NK-92 (cell line): ENCODE measurements around the gene TNPO1.

ENCODE experiments used
- DNase-seq: peaks from one replicate; lab custom pipeline; 2025; ENCODE audit not compliant: unreplicated experiment; lab: John Stamatoyannopoulos, UW

Gene TNPO1

DNA sequence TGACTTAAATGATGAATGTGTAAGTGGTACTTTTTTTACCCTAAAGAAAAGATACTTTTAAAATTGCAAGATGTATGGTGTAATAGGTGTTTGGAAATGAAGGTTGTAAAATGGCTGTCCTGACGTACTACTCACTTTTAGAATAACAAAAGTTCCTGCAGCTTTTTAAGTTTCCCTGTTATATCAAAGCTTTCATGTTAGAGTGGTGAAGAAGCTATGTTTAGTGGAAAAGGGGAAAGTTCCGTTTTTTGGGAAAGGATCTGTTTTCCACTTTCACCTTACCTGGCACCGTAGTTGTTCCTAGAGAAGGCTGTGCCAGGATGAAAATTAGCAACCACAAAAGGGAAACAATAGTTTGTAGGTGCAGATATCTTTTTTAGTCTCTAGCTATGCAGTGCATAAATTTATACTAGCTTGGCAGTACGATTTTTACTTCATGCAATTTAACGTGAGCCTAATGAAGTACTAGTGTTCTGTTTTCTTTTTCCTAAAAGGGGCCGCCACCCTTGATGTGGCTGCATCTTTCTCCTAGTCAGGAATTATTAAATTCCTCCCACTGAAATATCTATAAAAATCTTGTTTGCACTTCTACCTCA lies 1.3 kb downstream of the TNPO1 start:
- no peak for DNase-seq

DNA sequence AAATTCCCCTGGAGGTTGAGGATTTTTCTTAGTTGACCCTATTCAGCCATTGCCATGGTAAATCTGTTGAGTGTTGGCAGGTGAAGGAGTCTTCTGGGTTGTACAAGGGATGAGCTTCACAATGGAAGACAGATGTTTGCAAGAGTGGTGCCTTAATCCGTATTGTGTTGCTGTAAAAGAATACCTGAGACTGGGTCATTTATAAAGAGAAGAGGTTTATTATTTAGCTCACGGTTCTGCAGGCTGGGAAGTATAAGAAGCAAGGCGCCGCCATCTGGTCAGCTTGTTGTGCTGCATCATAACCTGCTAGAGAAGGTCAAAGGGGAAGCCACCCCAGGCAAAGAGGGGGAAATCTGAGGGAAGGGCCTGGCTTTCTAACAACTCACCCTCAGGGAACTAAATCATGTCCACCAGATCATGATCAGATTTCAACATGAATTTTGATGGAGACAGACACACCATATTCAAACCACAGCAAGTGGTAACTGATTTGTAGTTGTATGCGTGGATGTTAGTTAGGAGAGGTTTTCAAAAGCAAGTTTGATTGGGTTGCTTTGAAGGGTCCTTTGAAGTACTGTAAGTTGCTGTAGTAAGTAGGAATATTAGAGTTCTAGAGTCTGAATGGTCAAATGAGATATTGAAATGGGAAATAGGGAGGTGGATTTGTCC lies 2.5 kb downstream of the TNPO1 start:
- DNase-seq = no peak

DNA sequence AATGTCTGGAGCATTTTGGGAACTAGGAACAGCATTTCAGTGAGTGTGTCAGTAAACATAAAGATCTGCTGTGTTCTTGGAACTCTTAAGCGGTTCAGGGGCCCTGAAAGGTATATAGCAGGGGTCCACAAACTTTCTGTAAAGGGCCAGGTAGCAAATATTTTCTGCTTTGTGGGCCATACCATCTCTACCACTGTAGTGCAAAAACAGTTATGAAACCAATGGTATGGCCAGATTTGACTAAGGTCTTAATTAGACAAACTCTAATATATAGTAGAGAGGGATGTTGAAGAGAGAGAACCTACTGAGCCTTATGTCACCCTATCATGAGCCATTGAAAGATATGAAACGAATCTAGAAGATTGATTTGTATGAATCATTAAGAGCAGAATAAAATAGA lies 5.3 kb downstream of the TNPO1 start:
- DNase-seq = no peak

DNA sequence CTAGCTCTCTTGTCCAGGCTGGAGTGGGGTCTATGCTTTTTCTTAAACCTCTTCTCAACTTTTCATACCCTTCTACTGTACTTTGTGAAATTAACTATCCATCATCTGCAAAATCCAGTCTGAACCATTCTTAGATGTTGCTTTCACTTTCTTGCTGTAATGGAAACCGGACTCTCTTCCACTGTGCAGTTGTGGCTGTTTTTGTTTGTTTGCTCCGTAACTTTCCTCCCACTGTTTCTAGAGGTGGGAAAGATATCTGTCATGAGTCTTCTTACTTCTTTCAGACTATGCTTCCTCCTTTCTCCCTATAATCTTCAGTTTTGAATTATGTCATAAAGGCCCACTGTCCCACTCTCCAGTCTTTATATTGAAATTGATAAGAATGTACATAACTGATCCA lies 6.5 kb downstream of the TNPO1 start:
- DNase-seq = no peak

DNA sequence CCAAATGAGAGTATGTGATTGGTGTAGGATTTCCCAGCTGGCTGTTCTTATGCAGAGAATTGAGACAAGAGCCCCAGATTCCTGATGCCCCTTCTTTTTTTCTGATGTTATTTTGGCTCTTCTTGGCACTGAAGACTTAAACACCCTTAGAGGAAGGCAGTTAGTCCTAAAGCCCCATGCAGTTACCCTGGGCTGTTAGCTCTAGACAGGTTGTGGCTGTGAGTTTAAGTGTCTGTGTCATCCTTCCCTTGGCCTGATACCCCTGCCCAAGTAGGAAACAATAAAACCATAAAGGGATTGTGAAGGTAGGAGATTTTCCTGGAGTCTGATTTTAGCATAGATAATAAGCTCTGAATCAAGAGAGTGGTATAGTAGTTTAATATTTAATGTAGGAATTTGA lies 13.2 kb downstream of the TNPO1 start:
- no peak for DNase-seq

DNA sequence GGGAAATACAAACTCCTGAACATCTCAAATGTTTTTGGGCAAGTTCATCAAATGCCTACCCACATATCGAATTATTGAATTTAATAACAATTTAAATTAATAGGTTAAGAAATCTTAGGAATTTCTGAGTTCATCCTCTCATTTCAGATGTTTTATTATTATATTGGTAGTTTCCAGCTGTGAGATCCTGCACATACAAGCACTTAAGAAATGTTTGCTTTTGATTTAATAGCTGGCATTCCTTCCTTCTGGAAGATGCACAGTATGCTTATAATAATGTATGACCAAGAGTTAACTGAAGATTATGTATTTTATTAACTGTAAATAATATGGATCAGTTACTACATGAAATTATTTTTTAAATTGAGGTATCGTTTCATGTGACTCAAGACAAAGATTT lies 13.9 kb downstream of the TNPO1 start:
- DNase-seq = no peak

DNA sequence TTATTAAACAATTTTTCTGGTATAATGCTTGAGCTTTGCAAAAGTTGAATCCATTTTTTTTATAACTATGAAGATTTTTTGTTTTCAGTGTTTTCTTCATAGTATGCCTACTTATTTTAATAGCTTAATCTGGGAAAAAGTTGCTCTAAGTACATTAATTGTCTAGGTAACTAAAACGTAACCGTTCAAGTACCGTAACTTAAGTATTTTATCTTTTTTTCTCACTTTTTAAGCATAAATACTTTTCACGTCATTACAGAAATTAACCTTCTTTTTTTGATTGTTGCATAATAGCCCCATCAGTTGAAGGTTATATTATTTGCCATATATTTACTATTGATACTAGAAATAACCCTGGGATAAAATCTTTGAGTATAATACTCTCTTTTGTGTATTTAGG lies 15.2 kb downstream of the TNPO1 start:
- DNase-seq = no peak

DNA sequence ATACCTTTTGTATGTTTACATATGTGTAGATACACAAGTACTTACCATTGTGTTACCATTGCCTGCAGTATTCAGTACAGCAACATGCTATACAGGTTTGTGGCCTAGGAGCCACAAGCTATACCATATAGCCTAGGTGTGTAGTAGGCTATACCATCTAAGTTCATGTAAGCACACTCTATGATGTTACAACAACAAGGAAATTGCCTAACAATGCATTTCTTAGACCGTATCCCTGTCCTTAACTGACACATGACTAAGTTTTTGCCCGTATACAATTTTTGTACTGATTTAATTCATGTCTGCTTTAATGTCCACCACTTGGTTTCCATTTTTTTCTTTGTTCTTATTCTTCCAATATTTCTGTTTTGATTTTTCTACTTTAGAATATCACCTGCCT lies 18.5 kb downstream of the TNPO1 start:
- DNase-seq = no peak

DNA sequence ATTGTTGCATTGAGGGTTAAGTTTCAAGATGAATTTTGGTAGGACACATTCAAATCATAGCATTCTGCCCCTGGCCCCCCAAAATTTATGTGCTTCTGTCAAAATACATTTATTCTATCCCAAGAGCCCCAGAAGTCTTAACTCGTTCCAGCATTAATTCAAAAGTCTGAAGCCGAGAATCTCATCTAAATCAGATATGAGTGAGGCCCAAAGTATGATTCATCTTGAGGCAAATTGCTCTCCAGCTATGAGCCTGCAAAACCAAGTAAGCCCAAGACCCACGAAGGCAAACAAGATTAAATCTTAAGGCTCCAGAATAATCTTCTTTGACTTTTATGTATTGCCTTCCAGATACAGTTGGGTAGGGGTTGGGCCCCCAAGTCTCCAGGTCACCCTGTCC lies 19.2 kb downstream of the TNPO1 start:
- DNase-seq = no peak

DNA sequence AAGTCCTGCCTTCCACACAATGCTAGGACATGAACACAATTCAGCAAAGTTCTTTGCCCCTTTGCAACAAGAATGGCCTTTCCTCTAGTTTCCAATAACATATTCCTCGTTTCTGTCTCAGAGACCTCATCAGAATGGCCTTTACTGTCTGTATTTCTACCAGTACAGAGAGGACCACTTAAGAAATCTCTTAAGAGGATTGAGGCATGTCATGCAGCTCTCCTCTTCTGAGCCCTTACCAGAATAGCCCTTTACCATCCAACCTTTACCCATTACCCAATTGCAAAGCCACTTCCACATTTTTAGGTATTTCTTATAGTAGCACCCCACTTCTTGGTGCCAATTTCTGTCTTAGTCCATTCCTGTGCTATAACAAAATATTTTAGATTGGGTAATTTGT lies 20.3 kb downstream of the TNPO1 start:
- no peak for DNase-seq

DNA sequence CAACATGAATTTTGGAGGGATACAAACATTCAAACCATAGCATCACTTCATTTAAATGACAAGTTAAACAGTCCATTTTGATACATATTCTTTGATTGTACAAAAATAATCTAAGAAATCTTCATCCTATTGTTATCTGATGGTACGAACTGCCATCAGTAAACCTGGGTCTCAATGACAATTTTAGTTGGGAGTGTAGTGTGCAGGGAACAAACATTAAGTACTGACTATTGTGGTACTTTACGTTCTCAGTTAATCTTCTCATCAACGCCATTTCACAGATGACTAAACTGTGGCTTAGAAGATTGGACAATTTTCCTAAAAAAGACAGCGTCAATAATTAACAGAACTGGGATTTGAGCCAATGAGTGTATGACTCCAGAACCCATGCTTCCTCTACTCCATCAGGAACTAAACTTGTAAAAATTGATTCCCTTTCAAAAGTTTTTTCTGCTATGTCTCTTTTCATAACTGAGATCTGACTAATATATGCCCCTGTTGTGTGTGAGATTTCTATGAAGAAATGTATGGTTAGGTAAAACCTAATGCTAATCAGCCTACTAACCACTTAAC lies 21.1 kb downstream of the TNPO1 start:
- DNase-seq = no peak

DNA sequence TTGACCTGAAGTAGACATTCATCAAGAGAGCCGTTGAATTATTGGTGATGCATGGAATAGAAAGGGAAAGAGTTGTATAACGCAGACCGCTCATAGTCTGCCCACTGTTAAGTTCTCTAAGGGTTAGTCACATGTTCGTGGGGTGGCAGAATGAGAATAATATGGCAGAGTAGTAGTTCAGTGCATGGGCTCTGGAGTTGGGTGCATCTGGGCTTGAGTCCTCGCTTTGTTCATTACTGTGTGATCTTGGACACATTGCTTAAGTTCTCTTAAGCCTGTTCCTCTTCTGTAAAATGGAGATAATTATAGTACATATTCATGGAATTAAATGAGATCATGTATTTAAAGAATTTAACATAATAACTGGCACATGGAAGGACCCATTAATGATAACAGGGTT lies 23.6 kb downstream of the TNPO1 start:
- DNase-seq = no peak

DNA sequence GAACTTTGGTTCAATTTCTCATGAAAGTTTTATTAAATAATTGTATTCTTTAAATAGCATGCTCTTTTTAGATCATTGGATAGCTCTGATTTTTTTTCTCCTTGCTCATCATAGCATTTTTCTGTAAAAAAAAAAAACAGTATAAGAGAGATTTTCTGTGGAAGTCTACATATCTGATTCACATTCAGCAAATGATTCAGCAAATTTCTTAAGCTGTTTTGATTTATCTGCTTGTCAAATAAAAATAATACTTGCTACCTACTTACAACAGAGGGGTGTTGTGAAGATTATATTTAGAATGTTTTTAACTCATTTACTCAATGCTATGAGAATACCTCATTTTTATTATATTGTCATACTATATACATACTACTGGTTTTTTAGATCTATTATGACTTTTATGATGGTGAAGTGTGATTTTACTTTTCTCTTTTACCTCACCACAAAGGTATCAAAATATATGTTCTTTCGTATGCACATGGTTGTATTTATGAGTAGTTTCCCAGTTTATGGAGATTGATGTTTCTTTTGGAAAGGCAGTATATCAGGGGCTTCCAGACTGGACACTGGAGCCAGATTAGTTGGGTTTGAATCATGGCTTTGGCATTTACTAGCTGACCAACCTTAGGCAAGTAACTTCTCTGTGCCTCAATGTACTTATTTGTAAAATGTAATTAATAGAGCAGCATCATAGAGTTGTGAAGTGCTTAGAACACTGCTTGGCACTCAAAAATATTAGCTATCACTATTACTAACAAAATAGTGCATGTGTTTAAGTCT lies 25.5 kb downstream of the TNPO1 start:
- DNase-seq = no peak

DNA sequence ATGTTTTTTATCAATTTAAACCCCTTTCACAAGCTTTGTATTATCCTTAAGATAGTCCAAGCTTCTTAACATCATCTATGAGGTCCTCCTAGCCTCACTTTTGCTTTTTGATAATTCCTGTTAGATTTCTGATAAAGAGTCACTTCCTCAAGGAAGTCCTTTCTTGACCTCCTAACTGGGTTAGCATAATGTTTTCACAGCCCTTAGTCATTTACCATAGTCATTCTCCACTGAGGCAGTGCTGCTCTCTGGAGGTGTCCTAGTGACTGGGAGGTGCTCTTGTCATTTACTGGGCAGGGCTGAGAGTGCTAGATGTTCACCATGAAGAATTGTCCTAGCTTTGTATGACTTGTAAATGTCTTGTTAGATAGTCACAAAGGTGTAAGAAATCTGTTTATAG lies 26.4 kb downstream of the TNPO1 start:
- DNase-seq = no peak

DNA sequence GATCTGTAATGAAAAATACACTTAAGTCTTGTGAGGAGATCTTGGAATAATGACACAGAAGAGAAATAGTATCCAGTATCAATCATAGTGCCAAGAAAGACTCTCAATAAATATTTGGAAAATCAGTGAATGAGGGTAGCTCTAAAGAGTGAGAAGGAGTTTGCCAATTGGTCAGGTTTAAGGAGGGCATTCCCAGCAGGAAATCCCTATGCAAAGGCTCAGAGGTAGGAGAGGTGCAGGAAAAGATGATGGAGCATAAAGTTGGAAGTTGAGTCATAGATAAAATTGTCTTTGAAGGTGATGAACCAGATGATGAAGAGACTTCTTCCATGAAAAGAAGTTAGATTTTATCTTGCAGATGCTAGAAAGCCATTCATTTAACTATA lies 27.8 kb downstream of the TNPO1 start:
- DNase-seq = no peak

DNA sequence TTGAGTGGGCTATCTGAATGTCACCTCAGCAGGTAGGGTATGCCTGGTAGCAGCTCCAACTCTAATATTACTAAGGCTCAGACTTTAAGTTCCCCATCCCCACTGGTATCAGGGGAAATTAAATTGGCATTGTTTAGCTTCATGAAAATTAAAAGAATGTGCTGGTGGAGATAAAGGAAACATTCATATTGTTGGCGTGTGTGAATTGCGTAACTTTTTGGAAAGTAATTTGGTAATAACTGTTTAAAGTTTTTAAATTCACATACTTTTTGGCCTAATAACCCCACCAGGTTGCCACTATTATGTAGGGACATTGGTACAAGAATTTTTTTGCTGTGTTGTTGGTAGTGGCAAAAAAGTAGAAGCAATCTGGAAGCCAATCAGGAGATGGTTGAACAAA lies 29.4 kb downstream of the TNPO1 start:
- no peak for DNase-seq

DNA sequence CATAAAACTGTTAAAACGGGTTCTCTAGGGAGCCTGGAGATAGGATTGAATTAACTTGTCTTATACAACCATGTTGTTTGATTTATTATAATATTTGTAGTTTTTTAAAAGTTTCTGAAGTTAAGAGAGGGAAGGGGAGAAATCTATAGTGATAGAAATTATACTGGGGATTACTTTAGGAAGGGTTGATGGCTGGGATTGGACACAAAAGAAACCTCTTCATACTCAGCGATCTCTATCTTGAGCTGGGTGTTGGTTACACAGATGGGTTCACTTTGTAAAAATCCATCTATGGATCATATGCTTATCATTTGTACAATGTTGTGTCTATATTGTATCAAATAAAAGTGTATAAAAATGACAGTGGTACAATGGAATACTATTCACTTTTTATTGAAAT lies 30.0 kb downstream of the TNPO1 start:
- DNase-seq = no peak

DNA sequence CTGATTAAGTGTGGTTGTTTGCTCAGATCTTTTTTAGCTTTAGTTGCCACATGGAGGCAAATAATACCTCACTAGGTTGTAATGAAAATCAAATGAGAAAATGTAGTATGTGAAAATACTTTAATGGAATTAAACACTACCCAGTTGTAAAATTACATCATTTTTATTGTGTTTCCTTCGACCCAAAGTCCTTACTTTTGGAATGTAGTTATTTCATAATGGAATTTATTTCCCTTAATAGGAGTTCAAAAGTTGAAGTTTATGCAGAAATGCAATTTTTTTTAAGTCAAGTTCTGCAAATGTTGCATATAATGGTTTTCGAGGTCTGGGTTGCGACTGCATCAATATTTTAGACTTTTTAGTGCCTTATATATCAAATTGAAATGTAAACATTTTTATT lies 31.0 kb downstream of the TNPO1 start:
- no peak for DNase-seq

DNA sequence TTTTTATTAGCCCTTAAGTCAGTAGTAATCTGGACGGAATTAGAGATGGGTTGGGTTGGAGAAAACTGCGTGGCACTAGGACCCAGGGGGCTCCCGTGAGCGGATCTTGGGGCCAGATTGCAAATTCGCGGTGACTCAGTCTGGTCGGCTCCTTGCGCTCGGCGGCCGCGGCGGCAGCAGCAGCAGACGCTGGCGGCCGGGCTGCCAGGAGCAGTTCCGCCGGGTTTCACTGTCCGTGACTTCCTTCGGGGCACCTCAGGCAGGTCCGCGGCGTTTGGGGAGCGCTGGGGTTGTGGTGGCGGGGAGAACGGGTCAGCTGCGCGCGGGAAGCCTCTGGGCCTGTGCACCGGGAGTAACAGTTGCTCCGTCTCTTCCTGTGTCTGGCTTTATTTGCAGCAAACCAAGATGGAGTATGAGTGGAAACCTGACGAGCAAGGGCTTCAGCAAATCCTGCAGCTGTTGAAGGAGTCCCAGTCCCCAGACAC lies 31.6 kb downstream of the TNPO1 start:
- DNase-seq = no peak

DNA sequence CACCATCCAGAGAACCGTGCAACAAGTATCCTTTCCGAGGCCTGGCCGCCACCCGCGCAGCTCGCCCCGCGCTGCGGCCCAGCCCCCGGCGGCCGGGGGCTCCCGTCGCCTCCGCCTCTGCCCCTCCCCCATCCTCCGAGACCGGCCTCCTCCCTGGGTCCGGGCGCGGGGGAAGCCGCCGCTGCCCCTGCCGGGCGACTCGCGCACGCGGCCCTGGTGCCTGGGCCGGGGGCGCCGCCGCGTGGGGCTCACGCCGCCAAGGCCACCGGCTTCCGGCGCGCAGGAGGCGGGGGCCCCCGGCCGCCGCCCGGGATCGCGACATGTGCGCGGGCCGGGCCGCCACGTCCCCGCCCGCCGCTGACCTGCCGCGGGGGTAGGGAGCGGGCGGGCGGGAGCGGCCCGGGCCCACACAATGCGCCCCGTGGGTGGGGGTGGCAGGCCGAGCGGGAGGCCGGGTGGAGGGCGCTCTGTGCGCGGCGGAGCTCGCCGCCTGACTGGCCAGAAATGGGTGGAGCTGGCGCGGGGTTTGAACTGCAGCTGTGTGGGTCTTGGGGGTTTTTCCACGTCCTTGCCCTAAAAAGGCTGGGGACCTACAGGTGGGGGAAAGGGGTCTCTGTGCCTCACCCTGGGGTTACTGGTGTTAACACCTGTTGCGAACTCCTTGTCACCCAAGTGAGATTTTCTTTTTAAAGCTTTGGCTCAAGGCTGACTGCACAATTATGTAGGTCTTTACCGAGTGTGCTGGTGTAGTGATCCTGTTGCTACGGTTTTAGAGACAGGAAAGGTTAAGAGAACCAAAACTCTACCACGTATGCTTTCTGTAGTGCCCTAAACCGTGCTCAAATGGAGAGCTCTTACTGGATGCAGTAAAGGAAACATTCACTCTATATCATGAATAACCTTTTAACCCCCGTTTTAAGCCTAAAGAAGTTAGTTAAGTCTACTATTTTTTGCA lies 32.3 kb downstream of the TNPO1 start:
- DNase-seq = no peak

DNA sequence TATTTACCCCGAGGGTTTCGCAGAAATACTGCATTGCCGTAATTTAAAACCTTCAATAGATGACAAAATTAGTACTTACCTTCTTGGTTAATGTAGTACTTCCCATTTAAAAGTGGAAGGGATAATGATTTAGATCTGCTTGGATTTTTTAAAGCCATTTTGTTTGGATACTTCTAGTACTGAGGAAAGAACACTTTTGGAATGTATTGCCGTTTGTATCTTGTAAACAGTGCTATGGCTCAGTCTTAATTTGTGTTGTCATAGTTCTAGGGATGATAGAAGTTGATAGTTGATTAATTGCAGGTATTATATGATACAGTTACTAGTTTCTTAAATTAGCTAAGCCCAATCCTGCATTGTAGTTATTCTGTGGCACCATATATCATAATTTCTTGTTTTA lies 33.1 kb downstream of the TNPO1 start:
- DNase-seq = no peak
